HCT116 (cell line): ENCODE data around the gene MEIOB. TPM values are rescaled to one million over a fixed set of nuclear protein-coding genes. Genes with fewer than 3 reads are reported as not detected.

Experiments
- ATAC-seq: fragments of 200-7000 bp; cut with Tn5 transposase; 2 replicates; pipeline ENCODE4 v1.9.1; 2020; ENCODE audit warnings: mild to moderate bottlenecking, moderate library complexity
- BruUV-seq: library from RNA; stranded (reverse); fragments of 400-500 nt; replicated peaks from 2 replicates; lab custom pipeline; 2021; lab: Mats Ljungman, UMichigan
- CTCF ChIA-PET: fragments of 300-600 bp; sonication (Branson Sonifier 250); formaldehyde crosslinking; loops from one replicate; lab custom pipeline; 2021; ENCODE audit warnings: antibody characterized with exemption; lab: Charles Lee
- POLR2A ChIA-PET: fragments of 300-600, 350-600 bp; sonication (Branson Sonifier 250); formaldehyde crosslinking; loops from one replicate; lab custom pipeline; 2021; ENCODE audit warnings: antibody characterized with exemption; lab: Charles Lee
- RAD21 ChIA-PET, 2 experiments: fragments of 300-600 bp; sonication (Branson Sonifier 250); formaldehyde crosslinking; loops; one replicate each; lab custom pipeline; 2023; ENCODE audit warnings: low total read pairs in 2 of 2; ENCODE audit not compliant: uncharacterized antibody in 2 of 2, unreplicated experiment in 2 of 2, low non-redundant PET in 1 of 2; lab: Charles Lee
- DNase-seq: peaks from one replicate; pipeline ENCODE4 v3.0.0-alpha.2; 2010; ENCODE audit warnings: low read depth, low spot score
- H2AFZ ChIP-seq: fragments of 200-600 bp; shearing (Covaris generic), sonication (generic); 2 replicates; pipeline ENCODE4 v1.6.1; 2017; ENCODE audit warnings: low read depth, mixed run types, mixed read lengths, antibody characterized with exemption, low read length; ENCODE audit not compliant: poor library complexity, severe bottlenecking
- H3K27ac ChIP-seq: 2 replicates; pipeline ENCODE4 v1.5.1; 2012; ENCODE audit warnings: low read depth, low read length
- H3K27me3 ChIP-seq: fragments of 200-600 bp; sonication (generic); 2 replicates; pipeline ENCODE4 v1.6.1; 2016; ENCODE audit warnings: mixed run types, low read length, mixed read lengths; ENCODE audit not compliant: insufficient read depth
- H3K36me3 ChIP-seq, 2 experiments: fragments of 200-500 bp in 1 of 2; fragments of 200-600 bp in 1 of 2; sonication (Bioruptor generic) in 1 of 2; sonication (generic) in 1 of 2; 2 replicates each; pipeline versions ENCODE4 v1.5.1 to v1.6.1; 2014 to 2016; ENCODE audit warnings: low read length in 2 of 2, inconsistent platforms in 1 of 2, mixed read lengths in 1 of 2, mixed run types in 1 of 2; ENCODE audit not compliant: insufficient read depth in 2 of 2, control insufficient read depth in 1 of 2
- H3K4me1 ChIP-seq, 2 experiments: fragments of 200-600 bp in 1 of 2; sonication (generic) in 1 of 2; 2 replicates each; pipeline versions ENCODE4 v1.5.1 to v1.6.1; 2012 to 2017; ENCODE audit warnings: low read length in 2 of 2, inconsistent platforms in 1 of 2, mild to moderate bottlenecking in 1 of 2, mixed read lengths in 1 of 2, mixed run types in 1 of 2, moderate library complexity in 1 of 2; ENCODE audit not compliant: insufficient read depth in 2 of 2, control insufficient read depth in 1 of 2
- H3K4me2 ChIP-seq: fragments of 200-600 bp; sonication (generic); 2 replicates; pipeline ENCODE4 v1.6.1; 2017; ENCODE audit warnings: mixed run types, low read length, mixed read lengths
- H3K4me3 ChIP-seq, 2 experiments: fragments of 200-600 bp in 1 of 2; sonication (generic) in 1 of 2; replicated peaks in 1 of 2; 2 replicates each; pipeline ENCODE4 v1.5.1; 2011 to 2016; ENCODE audit warnings: low read length in 2 of 2, control low read depth in 1 of 2, low read depth in 1 of 2, mild to moderate bottlenecking in 1 of 2, mixed read lengths in 1 of 2, mixed run types in 1 of 2
- H3K79me2 ChIP-seq: fragments of 200-600 bp; sonication (generic); 2 replicates; pipeline ENCODE4 v1.6.1; 2017; ENCODE audit warnings: mild to moderate bottlenecking, mixed run types, low read length, moderate library complexity, mixed read lengths; ENCODE audit not compliant: insufficient read depth
- H3K9ac ChIP-seq: fragments of 200-600 bp; sonication (generic); 2 replicates; pipeline ENCODE4 v1.6.1; 2016; ENCODE audit warnings: low read length, mixed read lengths
- H3K9me2 ChIP-seq: fragments of 200-600 bp; sonication (generic), shearing (Covaris generic); 2 replicates; pipeline ENCODE4 v1.6.1; 2017; ENCODE audit warnings: mixed run types, mild to moderate bottlenecking, moderate library complexity; ENCODE audit not compliant: insufficient read depth
- H3K9me3 ChIP-seq, 2 experiments: fragments of 200-500 bp in 1 of 2; fragments of 200-600 bp in 1 of 2; sonication (Bioruptor generic) in 1 of 2; sonication (generic) in 1 of 2; 2 replicates each; pipeline ENCODE4 v1.6.1; 2014 to 2017; ENCODE audit warnings: low read length in 2 of 2, mixed read lengths in 2 of 2, inconsistent platforms in 1 of 2, low read depth in 1 of 2, mild to moderate bottlenecking in 1 of 2, mixed run types in 1 of 2, moderate library complexity in 1 of 2; ENCODE audit not compliant: control insufficient read depth in 1 of 2, insufficient read depth in 1 of 2
- H4K20me1 ChIP-seq: fragments of 200-600 bp; sonication (generic), shearing (Covaris generic); 2 replicates; pipeline ENCODE4 v1.6.1; 2017; ENCODE audit warnings: mixed run types, mild to moderate bottlenecking, moderate library complexity; ENCODE audit not compliant: insufficient read depth
- CBX3 ChIP-seq: IDR thresholded peaks from 2 replicates; pipeline ENCODE4 v1.6.1; 2012; ENCODE audit warnings: low read depth
- CEBPB ChIP-seq: IDR thresholded peaks from 2 replicates; pipeline ENCODE4 v1.6.1; 2012; ENCODE audit warnings: low read depth
- EGR1 ChIP-seq: IDR thresholded peaks from 2 replicates; pipeline ENCODE4 v1.6.1; 2012; ENCODE audit warnings: low read depth
- FOSL1 ChIP-seq: IDR thresholded peaks from 2 replicates; pipeline ENCODE4 v1.6.1; 2012; ENCODE audit warnings: low read depth
- POLR2A ChIP-seq: IDR thresholded peaks from 2 replicates; pipeline ENCODE4 v1.7.0; 2011; ENCODE audit warnings: borderline replicate concordance; ENCODE audit not compliant: insufficient read depth, insufficient read length; ENCODE audit errors: extremely low read depth
- POLR2AphosphoS5 ChIP-seq: IDR thresholded peaks from 2 replicates; pipeline ENCODE4 v1.6.1; 2011; ENCODE audit warnings: mild to moderate bottlenecking, low read depth, low read length, moderate library complexity
- RAD21 ChIP-seq: IDR thresholded peaks from 2 replicates; pipeline ENCODE4 v1.6.1; 2012; ENCODE audit warnings: low read depth, mild to moderate bottlenecking
- SIN3A ChIP-seq: IDR thresholded peaks from 2 replicates; pipeline ENCODE4 v1.6.1; 2012; ENCODE audit warnings: low read depth
- SP1 ChIP-seq: IDR thresholded peaks from 2 replicates; pipeline ENCODE4 v1.6.1; 2012; ENCODE audit warnings: low read depth
- TCF7L2 ChIP-seq: IDR thresholded peaks from 2 replicates; pipeline ENCODE4 v1.7.0; 2011; ENCODE audit warnings: borderline replicate concordance, inconsistent platforms; ENCODE audit not compliant: insufficient read depth, insufficient read length; ENCODE audit errors: extremely low read depth
- YY1 ChIP-seq: IDR thresholded peaks from 2 replicates; pipeline ENCODE4 v1.6.1; 2011; ENCODE audit warnings: low read length, low read depth, moderate library complexity, mild to moderate bottlenecking; ENCODE audit not compliant: insufficient replicate concordance; ENCODE audit errors: extremely low read depth
- ZFX ChIP-seq: fragments of 450-650 bp; IDR thresholded peaks from 2 replicates; pipeline ENCODE4 v1.6.1; 2017
- ZNF274 ChIP-seq: fragments of 200-500 bp; sonication (Bioruptor generic); IDR thresholded peaks from 2 replicates; pipeline ENCODE4 v1.6.1; 2014; ENCODE audit warnings: mild to moderate bottlenecking, low read depth, low read length, inconsistent platforms
- intact Hi-C: fragments of 100-400 bp; cut with micrococcal nuclease; formaldehyde crosslinking; loops from 2 replicates; pipeline ENCODE4 v1.10.0; 2022
- total RNA-seq: library from RNA; stranded (reverse); gene quantifications from one replicate; pipeline ENCODE4 v1.2.1, GENCODE V29; 2021; ENCODE audit not compliant: unreplicated experiment
- TF ChIP-seq, protein P1 (sequence below), 3 experiments: fragments of 200-600 bp in 1 of 3; sonication (generic) in 1 of 3; IDR thresholded peaks in 2 of 3; conservative IDR thresholded peaks in 1 of 3; 2 replicates each; pipeline ENCODE4 v1.5.1; 2012 to 2017; ENCODE audit warnings: low read depth in 2 of 3, low read length in 2 of 3, antibody characterized with exemption in 1 of 3, borderline replicate concordance in 1 of 3, control low read depth in 1 of 3, mild to moderate bottlenecking in 1 of 3, mixed read lengths in 1 of 3, mixed run types in 1 of 3, moderate library complexity in 1 of 3; ENCODE audit not compliant: insufficient read depth in 1 of 3
- TF ChIP-seq, protein P2 (sequence below): IDR thresholded peaks from 2 replicates; pipeline ENCODE4 v1.6.1; 2011; ENCODE audit warnings: mild to moderate bottlenecking, low read length, moderate library complexity; ENCODE audit not compliant: insufficient replicate concordance; ENCODE audit errors: extremely low read depth
- TF ChIP-seq, protein P3 (sequence below): IDR thresholded peaks from 2 replicates; pipeline ENCODE4 v1.6.1; 2012; ENCODE audit warnings: low read depth
- TF ChIP-seq, protein P4 (sequence below): IDR thresholded peaks from 2 replicates; pipeline ENCODE4 v1.6.1; 2012

MEIOB gene
- total RNA-seq, 1 experiment from 2014 or later: 0.59 TPM

DNA sequence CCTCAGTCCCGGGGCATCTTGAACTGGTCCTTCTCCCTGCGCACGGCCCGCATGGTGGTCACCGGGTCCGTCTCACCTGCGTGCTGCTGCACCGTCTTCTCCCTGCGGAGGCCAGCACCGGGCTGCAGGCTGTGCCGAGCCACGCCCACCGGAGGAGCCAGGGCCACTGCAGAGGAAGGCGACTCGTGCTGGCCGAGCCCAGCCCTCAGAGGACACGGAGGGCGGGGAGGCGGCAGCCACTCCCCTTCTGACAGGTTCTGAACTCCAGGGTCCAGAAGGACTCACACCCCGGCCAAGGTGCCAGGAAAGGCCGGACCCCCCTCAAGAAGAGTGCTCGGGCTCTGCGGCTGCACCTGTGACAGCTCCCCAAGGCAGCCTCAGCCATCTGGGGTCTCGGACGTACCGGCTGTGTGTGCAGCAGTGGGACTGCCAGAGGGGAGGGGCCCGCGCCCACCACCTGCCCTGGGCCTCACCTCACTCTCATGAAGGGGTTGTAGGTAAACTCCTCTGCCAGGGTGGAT lies 62.6 kb downstream of the MEIOB start:
- ChIA-PET RAD21 (no interaction called here), POLR2A (no interaction called here), CTCF (no interaction called here)
- Histone ChIP-seq H4K20me1 (no peaks in the 10 kb centered on the region), H3K36me3 (no peaks in the 10 kb centered on the region), H2AFZ (no peak overlapping the region), H3K9ac (no peak overlapping the region), H3K27ac (no peak overlapping the region), H3K27me3 (no peaks in the 10 kb centered on the region), H3K9me2 (no peaks in the 10 kb centered on the region), H3K79me2 (no peaks in the 10 kb centered on the region), H3K9me3 (no peaks in the 10 kb centered on the region), H3K4me2 (no peak overlapping the region), H3K4me1 (peaks cover 6 to 10% of the 10 kb centered on the region in 2 experiments; a peak in 3 of 4 replicates), H3K4me3 (no peak overlapping the region)
- DNase-seq (no peak), ATAC-seq (peak; percentile 81)
- TF ChIP-seq POLR2A (no peak), POLR2AphosphoS5 (no peak), FOSL1 (no peak), YY1 (no peak), EGR1 (no peak), CEBPB (no peak), RAD21 (no peak), CBX3 (no peak), SIN3A (no peak), ZFX (no peak), ZNF274 (no peak), SP1 (no peak), TCF7L2 (no peak)
- TF ChIP-seq, protein P1, sequence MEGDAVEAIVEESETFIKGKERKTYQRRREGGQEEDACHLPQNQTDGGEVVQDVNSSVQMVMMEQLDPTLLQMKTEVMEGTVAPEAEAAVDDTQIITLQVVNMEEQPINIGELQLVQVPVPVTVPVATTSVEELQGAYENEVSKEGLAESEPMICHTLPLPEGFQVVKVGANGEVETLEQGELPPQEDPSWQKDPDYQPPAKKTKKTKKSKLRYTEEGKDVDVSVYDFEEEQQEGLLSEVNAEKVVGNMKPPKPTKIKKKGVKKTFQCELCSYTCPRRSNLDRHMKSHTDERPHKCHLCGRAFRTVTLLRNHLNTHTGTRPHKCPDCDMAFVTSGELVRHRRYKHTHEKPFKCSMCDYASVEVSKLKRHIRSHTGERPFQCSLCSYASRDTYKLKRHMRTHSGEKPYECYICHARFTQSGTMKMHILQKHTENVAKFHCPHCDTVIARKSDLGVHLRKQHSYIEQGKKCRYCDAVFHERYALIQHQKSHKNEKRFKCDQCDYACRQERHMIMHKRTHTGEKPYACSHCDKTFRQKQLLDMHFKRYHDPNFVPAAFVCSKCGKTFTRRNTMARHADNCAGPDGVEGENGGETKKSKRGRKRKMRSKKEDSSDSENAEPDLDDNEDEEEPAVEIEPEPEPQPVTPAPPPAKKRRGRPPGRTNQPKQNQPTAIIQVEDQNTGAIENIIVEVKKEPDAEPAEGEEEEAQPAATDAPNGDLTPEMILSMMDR (IDR thresholded peaks at IDR 0.05 in 2 of 3, conservative IDR thresholded peaks at IDR 0.05 in 1 of 3; ENCODE audit: borderline replicate concordance in 1 of 3, insufficient read depth in 1 of 3, low read depth in 2 of 3, low read length in 2 of 3): no peak
- TF ChIP-seq, protein P2, sequence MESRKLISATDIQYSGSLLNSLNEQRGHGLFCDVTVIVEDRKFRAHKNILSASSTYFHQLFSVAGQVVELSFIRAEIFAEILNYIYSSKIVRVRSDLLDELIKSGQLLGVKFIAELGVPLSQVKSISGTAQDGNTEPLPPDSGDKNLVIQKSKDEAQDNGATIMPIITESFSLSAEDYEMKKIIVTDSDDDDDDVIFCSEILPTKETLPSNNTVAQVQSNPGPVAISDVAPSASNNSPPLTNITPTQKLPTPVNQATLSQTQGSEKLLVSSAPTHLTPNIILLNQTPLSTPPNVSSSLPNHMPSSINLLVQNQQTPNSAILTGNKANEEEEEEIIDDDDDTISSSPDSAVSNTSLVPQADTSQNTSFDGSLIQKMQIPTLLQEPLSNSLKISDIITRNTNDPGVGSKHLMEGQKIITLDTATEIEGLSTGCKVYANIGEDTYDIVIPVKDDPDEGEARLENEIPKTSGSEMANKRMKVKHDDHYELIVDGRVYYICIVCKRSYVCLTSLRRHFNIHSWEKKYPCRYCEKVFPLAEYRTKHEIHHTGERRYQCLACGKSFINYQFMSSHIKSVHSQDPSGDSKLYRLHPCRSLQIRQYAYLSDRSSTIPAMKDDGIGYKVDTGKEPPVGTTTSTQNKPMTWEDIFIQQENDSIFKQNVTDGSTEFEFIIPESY: no peak
- TF ChIP-seq, protein P3, sequence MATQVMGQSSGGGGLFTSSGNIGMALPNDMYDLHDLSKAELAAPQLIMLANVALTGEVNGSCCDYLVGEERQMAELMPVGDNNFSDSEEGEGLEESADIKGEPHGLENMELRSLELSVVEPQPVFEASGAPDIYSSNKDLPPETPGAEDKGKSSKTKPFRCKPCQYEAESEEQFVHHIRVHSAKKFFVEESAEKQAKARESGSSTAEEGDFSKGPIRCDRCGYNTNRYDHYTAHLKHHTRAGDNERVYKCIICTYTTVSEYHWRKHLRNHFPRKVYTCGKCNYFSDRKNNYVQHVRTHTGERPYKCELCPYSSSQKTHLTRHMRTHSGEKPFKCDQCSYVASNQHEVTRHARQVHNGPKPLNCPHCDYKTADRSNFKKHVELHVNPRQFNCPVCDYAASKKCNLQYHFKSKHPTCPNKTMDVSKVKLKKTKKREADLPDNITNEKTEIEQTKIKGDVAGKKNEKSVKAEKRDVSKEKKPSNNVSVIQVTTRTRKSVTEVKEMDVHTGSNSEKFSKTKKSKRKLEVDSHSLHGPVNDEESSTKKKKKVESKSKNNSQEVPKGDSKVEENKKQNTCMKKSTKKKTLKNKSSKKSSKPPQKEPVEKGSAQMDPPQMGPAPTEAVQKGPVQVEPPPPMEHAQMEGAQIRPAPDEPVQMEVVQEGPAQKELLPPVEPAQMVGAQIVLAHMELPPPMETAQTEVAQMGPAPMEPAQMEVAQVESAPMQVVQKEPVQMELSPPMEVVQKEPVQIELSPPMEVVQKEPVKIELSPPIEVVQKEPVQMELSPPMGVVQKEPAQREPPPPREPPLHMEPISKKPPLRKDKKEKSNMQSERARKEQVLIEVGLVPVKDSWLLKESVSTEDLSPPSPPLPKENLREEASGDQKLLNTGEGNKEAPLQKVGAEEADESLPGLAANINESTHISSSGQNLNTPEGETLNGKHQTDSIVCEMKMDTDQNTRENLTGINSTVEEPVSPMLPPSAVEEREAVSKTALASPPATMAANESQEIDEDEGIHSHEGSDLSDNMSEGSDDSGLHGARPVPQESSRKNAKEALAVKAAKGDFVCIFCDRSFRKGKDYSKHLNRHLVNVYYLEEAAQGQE: no peak
- TF ChIP-seq, protein P4, sequence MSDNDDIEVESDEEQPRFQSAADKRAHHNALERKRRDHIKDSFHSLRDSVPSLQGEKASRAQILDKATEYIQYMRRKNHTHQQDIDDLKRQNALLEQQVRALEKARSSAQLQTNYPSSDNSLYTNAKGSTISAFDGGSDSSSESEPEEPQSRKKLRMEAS: no peak
- intact Hi-C loops: no loop called here
- no TSS peak for BruUV-seq
